HG02610 (cell line): Measurements from ENCODE around the gene HOXA4.

ENCODE experiments used
- ATAC-seq: cut with Tn5 transposase; IDR thresholded peaks from one replicate; pipeline ENCODE4 v1.9.1; 2021; ENCODE audit warnings: mild to moderate bottlenecking, moderate library complexity; ENCODE audit not compliant: unreplicated experiment

The HOXA4 gene

GRCh38 chr7:27117887-27118491 is 12.6 kb downstream of the HOXA4 start:
- ATAC-seq, result no peak

- no peak for ATAC-seq
These were observed 13.3 kb downstream of the HOXA4 start for GRCh38 chr7:27116962-27117886.

GRCh38 chr7:27116031-27116961 is 14.3 kb downstream of the HOXA4 start:
- no peak for ATAC-seq

GRCh38 chr7:27115221-27116026 is 15.1 kb downstream of the HOXA4 start:
- ATAC-seq, result no peak

DNA sequence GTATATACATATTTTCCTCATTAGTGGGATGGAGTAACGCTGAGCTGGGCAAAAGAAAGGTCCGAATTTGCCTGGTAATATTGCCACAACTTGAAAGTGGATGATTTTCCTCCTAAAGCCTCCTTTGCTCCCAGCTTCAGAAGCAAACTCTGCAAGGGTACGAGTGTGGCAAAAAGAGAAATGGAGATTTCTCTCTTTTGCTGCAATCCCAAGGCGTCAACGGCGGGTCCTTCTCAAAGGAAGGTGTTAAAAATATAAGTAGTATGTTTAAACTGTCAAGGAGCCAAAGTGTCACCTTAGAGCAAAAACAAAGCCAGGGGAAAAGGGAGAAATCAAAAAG is 15.7 kb downstream of the HOXA4 start:
- ATAC-seq, result no peak

DNA sequence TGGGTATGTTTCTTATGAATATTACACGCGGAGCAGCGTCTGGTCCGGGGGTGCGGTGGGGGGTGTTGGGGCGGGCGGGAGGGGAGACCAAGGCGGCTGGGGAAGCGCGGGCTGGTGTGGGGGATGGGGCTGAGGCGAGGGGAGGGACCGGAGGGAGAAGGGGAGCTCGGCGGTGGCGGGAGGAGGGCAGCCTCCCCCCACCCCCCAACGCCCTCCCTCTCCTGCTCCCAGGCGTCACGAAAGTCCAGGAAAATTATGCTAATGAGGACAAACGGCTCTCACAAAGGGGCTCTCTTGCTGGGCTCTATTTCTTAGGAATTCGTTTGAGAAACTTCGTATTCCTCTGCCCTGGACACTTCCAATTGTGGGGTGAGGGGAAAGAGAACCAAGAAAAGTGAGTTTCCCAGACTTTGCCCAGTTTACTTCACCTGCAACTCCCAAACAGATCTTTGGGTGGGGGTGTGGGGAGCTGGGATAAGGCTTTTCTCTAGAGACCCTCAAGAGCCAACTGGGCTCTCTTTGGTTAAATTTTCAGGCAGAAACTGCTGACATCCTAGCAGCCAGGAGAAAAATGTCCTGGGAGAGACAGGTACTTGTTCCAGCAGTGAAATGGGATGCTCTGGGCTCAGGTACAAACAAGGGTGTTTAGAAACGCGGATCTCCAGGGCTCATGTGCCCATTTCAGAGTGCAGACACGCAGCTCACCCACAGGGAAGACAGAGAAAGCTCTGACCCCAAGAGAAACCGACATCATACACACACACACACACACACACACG is 16.4 kb downstream of the HOXA4 start:
- ATAC-seq, result no peak

GRCh38 chr7:27112955-27113949 is 17.3 kb downstream of the HOXA4 start:
- no peak for ATAC-seq

GRCh38 chr7:27112361-27112760 is 18.2 kb downstream of the HOXA4 start:
- no peak for ATAC-seq

GRCh38 chr7:27111751-27112277 is 18.7 kb downstream of the HOXA4 start:
- ATAC-seq, result no peak

- ATAC-seq, result no peak
These were observed 19.4 kb downstream of the HOXA4 start for GRCh38 chr7:27111042-27111750.

DNA sequence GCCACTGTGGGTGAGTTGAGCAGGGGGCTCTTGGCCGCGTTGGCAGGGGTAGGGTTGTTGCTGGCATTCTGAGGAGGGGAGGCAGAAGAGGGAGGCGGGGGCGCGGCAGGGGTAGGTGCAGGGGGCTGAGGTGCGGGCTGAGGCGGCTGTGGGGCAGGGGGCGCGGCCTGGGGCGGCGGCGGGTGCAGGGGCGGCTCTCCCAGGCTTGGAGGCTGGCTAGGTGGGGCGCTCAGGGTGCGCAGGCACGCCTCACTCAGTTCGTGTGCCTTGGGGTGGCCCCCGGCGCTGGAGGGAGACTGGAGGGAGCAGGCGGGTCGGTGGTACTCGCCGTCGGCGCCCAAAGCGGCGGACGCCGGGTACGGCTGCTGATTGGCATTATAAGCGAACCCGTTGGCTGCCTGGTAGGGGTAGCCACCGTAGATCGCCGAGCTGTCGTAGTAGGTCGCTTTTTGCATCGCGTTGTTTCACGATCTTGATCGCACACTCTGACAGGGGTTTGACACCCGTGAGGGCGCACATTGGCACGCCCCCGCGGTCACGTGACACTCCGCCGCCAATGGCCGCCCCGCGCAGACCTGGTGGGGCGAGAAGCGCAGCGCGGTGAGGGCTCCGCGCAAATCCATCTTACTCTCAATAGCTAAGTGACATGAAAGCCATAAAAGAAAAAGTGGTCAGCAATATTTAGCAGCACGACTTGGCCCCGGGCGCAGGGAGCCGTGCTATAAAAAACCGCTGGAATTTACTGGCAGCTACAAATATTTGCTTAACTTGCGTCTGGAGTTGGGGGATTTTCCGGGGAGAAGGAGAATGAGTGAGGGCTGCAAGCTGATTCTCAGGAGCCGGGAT is 20.1 kb downstream of the HOXA4 start:
- ATAC-seq, result no peak

DNA sequence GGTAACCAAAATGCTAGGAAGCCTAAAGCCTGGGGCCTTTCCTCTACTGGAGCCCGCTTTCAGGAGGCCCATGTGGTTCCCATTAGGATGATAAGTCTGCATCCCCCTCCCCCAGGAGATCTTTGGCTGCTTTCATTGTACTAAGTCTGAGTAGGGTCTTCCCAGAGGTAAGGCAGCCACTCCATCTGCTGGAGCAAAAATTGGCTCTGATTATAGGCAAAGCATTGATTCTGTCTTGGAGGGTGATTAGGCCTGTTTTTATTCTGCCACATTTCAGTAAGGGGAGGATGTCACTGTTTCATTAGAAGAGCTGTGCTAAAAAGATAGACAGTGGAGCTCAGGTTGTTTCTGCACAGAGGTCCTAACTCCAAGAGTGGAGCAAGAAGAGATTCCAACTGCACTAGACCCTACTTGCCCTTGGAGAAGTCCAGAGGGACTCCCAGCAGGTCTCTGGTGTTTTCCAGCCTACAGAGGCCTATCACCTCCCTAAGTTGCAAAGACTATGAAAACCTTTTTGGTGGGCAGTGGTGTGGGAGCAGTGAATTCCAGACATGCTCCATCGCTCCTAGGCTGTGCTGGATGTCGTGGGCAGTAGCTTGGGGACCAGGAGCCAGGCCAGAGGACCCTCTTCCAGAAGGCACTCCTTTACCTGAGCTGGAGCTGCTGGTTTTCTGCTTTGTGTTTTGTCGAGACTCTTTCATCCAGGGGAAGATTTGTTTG is 20.9 kb downstream of the HOXA4 start:
- no peak for ATAC-seq

- no peak for ATAC-seq
These were observed 22.0 kb downstream of the HOXA4 start for GRCh38 chr7:27108390-27109127.

DNA sequence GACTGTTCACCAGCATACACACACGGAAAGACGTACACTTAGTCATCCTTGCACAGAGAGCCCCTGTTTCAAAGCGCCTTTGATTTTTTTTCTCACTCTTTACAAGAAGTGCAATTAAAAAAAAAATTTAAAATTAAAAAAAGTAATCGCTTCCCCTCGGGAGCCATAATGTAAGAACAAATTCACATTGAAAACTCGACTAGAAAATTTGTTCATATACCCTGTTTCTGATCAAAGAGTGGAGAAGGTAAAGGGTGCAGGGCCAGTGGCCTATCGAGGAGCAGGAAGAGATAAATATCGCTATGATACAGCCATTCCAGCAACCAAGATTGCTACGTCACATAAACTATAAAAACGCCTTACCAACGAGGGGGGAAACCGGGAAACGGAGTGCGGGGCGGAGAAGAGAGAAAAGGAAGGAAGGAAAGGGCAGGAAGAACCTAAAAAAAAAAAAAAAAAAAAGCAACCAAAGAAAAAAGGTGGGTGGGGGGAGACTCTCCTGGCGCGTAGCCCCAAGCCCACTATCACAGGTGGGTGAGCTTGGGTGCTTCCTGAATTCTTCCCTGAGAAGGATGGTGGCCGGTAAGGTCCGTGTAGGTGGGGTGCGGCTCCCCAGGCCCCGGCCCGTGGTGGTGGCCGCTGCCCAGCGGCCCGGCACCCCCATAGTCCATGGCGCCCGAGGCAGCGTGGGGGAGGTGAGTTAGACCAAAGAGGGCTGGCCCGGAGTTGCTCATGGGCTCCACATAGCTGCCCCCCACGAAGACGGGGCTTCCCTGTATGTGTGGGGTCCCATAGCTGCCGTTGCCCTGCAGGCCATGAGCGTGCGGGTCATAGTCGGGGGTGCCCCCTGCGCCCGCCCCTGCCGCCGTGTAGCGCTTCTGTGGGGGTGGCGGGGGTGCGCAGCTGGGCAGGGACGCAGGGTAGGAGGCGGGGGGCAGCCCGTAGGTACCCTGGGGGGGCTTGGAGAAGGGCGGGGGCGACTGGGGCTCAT is 22.9 kb downstream of the HOXA4 start:
- no peak for ATAC-seq
